ENCODE measurements around the gene ELFN1.

The ELFN1 gene

GRCh38 chr7:1664711-1665548 is 5.1 kb upstream of the ELFN1 start:
- peak; percentile 98 for DNase-seq

DNA sequence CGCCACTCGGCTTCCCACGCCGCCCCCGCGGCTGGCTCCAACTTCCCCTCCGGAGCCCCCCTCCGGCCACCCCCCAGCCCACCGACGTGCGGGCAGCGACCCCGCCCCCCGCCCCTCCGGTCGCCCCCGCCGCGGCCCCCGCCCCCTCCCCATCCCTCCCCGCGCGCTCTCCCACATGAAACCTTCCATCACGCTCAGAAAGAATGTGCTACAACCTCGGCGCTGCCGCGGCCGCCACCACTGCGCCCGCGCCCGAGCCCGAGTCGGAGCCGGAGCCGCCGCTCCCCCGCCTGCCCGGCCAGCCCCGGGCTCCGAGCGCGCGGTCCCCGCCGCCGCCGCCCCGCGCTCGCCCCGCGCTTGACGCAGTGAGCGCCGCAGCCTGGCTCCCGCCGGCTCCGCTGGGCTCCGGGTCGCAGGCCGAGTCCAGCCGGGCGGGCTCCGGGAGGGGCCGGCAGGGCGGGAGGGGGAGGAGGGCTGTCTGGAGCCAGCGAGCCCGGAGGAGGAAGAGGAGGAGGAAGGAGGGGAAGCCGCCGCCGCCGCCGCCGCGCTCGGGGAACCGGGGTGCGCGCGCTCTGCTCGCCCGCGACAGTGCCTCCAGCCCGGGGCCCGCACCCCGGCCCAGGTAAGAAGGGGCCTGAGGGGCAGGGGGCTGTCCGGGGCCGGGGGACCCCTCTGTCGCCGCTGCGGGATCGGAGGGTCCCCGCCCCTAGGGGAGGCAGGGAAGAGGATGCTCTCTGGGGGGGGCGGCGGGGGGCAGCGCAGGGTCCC is 4.3 kb upstream of the ELFN1 start:
- DNase-seq: peak; percentile 71

GRCh38 chr7:1666317-1666822 is 3.7 kb upstream of the ELFN1 start:
- no peak for DNase-seq

- peak; percentile 67 for DNase-seq
These were observed 3.1 kb upstream of the ELFN1 start for GRCh38 chr7:1666823-1667565.

DNA sequence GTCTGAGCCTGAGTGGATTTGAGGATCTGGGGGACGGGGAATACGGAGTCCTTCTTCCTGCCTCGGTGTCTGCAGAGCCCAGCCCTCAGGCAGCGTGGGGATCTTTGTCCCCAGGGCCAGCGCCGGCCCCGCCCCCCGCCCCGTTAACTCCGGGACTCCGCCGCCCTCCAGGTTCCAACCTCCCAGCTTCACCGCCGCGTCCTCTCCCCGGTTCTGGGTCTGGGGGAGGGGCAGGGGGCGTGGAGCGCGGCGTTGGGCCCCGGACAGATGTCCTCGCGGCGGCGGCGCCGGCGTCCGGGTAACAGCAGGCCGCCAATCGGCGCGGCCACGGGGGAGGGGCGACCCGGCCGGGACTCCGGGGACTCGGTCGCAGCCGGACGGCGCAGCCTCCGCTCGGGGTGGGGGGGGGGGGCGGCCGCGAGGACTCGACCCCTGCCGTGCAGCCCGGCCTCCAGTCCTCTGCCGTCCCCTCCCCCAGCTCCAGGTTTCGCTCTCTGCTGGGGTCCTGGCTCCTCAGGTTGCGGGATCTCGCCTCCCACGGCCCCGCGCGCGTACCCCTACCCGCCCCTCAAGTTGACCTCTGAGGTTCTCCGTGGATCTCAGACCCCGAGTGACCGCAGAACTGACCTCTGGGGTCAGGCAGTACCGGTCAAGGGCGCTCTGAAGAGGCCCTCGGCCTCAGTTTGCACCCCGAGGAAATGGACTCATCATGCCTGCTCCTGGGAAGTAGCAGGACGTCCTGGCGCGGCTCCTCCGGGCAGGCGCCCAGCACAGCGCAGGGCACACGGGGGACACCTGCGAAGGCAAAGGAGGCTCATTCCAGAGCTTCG is 2.3 kb upstream of the ELFN1 start:
- peak; percentile 85 for DNase-seq

DNA sequence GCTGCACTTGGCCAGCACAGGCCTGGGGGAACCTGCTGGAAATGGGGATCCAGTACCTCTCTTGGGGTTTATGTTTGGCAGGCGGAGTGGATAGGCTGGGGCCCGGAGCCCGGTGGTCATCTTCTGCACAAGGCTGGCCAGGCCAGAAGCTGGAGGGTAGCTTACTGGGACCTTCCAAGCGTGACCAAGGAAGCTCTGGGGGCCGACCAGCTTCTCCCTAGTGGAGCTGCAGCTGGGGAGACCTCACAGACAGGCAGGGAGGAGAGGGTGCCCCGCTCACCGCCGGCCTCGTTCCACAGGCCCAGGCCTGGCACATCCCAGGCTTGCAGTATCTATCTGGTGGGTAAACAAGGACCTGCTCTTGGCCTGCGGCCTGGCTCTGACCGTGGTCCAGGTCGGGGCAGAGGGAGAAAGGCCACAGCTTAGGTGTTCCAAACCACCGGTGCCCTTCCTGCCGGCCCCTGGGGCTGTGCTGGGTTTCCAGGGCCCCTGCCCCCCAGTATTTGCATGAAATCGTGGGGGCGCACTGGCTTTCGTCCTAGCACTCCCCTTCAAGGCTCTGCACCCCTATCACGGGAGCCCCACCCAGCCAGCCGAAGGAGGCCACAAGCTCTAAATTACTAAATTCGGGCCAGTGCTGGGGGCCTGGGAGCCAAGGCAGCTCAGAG is 1.5 kb upstream of the ELFN1 start:
- DNase-seq: peak; percentile 59

DNA sequence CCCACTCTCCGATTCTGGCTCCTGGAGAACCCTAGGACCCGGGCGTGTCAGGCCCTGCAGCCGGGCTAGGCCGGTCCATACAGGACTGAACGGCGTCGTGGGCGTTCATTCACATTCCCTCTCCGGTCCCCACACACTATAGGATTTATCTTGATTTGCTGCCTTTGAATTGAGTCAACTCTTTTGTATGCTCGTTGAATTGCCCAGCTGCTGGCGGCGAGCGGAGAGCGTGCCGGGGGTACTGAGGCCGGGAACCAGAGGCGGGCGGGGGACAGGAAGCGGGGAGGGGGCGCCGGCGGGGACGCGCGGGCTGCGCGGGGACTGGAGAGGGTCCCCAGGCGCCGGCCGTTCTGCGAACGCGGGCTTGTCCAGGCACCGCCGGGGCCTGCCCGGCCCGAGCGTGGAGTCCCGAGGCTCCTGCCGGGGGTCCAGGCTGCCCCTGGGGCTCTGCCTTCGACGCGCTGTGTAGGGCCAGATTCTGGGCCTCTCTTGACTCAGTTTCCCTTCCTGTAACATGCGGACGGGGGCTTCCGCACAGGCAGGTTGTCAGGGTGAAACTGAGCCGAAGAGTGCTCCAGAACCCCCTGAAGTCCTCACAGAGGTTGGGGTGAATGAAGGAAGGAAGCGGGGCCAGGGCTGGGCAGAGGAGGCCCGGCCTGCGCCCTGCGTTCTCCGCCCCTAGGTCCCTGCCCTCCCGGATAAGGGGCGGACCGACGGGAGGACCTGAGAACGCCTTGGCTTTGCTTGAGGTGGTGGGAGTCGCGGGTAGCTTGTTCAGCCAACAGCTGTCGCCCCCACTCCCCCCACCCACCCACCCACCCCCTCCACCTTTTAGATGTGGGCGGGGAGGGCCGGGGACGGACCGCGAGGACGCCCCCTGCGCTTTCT is 769 bp upstream of the ELFN1 start:
- DNase-seq: peak; percentile 91

DNA sequence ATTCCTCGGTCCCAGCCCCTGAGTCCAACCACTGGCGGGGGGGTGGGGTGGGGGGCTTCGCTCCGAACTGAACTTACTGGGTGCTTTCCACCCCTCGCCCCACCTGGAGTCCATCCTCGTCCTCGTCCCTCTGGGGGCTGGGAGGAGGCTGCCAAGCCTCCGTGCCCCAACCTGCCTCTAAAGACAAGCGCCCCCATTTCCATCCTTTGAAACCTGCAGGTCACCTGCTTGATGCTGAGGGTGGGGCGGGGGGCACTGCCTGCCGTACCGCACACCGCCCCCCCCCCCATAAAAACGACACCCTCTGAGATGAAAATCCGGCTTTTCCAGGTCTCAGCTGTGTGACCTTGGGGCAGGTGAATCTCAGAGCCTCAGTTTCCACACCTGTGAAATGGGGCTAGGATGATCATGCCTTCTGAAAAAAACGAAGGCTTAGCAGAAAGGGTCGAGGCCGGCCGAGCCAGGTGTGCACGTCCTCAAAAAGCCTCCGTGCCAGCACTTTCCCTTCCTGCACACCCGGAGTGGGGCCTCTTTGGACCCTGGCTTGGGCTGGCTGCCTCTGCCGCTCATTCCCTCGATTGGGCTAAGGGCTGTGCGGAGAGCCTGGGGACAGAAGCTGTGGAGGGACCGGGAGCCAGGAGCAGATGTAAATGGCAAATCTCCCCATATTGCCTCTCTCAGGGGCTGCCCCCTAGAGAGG is 967 bp downstream of the ELFN1 start:
- DNase-seq: no peak

DNA sequence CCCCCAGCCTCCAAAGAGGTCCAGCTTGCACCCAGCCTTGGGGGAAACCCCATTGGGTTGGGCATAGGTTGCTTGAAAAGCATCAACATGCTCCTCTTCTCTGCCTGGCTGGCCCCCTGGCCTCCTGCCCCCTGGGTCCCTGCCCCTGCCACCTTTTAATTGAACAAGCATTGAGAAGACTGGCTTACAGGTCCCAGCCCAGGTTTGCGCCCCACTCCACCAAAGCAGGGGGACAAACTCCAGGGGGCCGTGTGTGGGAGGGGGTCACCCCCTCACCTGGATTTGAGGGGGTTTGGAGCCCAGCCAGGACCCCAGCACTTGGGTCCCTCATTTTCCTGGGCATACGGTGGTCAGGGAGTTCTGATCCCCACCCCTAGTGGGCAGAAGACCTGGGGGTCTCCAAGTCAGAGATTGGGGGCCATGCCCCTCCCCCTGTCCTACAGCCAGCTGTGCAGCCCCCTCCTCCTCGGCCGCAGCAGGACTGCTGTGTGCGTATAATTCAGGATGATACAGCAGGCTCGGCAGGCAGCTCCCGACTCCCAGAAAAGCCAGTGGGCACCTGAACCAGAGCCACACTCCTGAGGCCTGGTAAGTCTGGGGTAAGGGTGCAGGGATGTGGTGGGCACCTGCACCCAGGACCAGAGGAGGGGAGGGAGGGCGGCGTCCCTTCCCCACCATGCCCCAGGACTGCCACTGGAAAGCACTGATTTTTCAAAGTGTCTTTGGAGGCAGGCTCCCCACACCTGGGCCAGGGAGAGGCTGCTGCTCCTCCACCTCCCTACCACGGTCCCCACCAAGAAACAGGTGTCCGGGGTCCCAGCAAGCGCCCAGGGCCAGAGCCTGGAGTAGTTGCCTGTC is 1.7 kb downstream of the ELFN1 start:
- no peak for DNase-seq

DNA sequence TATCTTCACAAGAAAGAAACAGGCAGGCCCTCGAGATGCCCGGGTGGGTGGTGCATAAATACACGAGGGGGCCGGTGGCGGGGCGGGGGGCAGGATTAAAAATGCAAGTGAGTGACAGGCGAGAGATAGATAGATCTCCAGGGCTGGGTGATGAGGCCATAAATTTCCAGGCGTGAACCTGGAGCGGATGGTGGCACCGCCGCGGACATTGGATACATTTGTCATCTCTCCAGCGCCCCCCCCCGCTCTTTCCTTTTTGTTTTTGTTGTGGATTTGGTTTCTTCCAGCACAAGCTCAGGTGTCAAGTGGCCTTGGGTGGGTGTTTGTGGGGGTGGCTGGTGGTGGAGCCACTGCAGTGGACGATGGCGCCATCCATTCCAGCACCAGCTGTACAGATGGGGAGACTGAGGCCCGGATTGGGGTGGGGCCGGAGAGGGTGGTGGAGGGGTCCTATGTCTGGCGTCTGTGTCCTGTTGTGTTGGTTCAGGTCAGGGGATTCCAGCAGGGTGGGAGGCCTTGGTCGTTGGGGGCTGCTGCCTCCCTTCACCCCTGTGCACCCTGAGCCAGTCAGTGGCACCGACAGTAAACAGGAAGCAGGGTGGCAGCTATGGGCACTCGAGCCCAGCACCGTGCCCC is 2.9 kb downstream of the ELFN1 start:
- DNase-seq: no peak

DNA sequence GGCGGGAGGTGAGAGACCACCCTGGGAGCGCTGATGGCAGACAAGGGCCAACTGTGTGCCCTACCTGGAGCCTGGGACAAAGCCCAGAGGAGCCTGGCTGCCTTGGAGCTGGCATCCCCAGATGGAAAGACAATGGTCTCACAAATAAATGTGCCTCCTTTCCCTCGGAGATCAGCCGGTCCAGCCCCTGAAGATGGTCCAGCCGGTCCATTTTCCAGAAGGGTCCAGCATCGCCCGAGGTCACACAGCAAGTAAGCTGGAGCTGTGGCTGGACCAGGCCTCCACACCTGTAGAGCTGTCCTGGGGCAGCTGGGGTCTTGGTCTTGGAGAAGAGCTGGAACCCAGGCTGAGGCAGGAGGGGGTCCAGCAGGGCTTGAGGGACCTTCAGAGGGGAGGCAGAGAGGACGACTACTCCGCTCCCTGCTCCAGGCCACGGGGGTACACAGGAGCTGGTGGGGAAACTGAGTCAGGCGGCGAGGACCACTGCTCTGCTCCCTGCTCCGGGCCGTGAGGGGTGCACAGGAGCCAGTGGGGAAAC is 3.6 kb downstream of the ELFN1 start:
- no peak for DNase-seq

DNA sequence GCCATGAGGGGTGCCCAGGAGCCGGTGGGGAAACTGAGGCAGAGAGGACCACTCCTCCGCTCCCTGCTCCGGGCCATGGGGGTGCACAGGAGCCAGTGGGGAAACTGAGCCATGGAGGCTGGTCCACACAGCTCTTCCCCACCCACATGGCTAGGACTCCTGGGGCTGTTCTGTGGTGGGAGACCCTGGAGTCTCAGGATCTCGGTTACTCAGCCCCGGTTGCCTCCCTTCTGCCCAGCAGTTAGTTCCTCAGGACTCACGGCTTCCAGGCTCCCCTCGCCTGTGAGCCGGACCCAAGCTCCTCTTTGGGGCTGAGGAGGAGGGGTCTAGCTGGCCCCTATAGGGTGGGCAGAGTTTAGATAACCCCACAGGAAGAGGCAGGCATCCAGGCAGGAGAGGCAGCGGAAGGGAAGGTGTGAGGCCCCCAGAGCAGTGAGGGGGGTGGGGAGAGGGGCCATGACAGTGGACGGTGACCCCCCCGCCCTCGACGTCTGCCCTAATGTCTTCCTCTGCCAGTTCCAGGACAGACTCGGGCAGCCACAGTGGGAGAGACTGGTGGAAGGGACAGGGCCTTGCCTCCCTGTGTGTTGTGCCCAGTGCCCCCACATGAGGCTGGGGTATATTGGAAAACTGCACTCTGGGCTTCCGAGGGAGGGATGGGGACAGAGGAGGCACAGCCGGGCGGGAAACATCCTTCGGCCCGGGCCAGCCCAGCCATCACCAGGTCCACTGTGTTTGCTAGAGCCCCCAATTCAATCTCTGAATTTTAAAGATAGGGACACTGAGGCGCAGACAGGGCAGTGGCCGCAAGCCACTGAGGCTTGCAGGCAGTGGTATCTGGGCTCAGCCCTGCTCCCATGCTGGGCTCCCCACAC is 4.3 kb downstream of the ELFN1 start:
- DNase-seq: no peak

DNA sequence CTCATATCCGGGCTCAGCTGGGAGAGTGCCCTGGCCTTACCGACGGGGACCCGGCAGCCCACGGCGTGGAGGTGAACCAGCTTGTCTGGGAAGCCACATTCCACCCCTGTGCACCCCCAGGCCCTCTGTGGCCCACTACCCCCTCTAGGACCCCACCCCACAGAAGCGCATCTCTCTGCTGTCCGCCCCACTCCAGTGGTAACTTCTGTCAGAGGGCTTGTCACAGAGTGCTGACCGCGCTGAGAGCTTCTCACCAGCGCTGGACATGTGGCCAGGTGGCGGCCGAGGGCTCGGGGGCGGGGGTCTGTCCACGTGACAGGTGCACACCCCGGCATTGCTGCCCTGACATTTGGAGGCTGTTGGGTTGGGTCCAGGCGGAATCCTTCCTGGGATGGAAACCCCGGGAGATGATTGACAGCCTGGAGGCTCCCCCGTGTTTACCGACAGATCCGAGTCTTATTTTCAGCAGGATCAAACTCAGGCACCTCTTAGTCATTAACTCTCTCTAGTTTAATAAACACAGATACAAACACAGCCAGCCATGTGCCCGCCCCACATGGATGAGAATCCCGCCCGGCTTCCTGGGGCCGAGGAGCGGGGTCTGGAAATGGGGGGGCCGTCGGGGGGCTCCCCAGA is 5.1 kb downstream of the ELFN1 start:
- no peak for DNase-seq

DNA sequence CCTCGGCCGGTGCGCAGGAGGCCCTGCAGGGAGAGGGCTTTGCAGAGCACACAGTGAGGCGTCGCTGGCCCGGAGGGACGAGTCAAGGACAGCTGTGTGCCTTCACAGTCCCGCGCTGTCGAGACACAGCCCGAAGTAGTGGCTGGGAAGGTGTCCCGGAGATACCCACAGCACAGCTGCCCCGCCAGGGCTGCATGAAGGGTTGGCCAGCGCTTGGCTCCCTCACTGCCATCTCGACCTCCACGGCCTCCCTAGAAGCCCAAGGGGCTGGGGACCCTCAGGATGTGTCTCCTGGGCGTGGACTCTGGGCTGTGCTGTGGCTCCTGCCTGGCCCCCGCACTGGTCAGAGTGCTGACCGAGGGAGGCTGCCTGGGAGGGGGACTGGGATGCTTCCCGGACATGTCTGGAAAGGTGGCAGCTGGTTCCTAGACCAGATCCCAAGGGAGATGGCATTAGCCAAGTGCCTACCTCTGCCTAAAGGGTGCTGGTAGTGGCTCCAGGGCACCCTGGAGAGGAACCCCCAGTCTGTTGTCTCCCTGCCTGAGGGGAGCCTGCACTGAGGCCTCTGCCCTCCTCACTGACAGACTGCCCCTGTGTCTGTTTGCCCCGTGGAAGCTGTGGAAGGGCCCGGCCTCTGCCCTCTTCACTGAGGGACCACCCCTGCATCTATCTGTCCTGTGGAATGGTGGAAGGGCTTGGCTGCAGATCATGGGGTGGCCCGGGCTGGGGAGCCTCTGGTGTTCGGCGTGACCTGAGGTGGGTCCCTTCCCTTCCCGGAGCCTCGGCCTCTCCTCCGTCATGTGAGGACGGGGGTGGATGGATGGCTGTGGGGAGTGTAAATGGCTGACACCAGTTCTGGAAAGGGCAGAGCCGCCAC is 5.8 kb downstream of the ELFN1 start:
- DNase-seq: no peak

DNA sequence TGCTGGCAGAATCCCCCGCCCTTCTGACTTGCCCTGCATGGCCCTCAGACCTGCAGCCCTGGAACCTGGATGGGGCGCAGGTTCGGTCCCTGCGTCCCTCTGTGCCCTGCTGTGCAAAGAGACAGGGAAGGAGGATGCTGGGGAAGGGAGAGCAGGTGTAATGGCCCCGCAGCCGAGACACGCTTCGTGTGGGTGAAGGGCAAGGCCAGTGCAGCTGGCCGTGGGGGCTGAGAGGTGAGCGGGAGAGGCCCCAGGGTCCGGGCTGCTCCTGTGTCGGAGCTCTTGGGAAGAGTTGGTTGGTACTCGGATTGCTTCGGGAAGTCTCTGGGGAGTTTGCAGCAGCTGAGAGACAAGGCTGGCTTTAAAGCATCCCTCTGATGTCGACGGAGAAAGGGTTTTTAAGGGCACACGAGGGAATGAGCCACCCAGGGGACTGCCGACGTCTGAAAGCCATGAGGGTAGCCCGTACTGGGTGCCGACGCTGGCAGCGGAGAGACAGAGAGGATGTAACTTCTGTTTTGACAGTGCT is 6.5 kb downstream of the ELFN1 start:
- no peak for DNase-seq
